ENCODE measurements around the gene CNOT3. TPM values are rescaled to one million over a fixed set of nuclear protein-coding genes. Genes with fewer than 3 reads are reported as not detected.
A peak's percentile ranks its signal among the peaks of the same experiment; 100 is the strongest.

Gene CNOT3
- polyA plus RNA-seq, 1 of the 3 experiments (the other 2 are of a cell fraction): 14.2 TPM

DNA sequence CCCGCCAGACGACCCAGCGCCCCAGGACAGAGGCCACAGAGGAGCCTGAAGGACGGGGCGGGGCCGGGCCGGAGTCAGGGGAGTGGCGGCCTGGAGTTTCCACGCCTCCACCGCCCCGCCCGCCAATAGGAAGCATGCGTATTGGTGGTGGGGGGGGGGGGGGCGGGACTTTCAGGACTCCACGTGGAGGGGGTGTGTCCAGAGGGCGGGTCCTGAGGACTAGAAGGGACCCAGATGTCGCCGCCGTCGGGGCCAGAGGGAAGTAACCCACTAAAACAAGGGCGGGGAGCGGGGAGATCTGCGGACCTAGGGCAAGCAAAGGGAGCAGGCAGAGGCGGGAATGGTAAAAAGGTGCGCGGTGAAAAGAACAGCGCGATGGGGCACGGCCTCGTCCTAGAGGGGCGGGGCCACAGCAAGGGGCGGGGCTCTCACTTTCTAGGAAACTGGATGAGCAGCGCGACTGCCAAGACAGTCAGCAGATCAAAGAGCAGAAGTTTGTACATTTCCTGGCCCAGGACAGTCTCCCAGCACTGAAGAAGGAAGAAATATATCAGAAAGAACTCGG, 24.8 kb downstream of the CNOT3 start:
- peak overlapping the region; percentile 33 to 43; a peak in 3 of 4 replicates for H3K4me3 ChIP-seq (ENCODE audit: low read depth in 2 of 2, low read length in 1 of 2)
- no peaks in the 10 kb centered on the region for H3K27me3 ChIP-seq (ENCODE audit: insufficient read depth)
- ChIA-PET POLR2A (no interaction called here), CTCF (no interaction called here)
- no peaks in the 10 kb centered on the region for H4K20me1 ChIP-seq (ENCODE audit: insufficient read depth)
- H3K27ac ChIP-seq (ENCODE audit: low read depth in 2 of 2, low read length in 1 of 2): no peak overlapping the region
- peaks cover 0 to 8% of the 10 kb centered on the region in 2 experiments for H3K36me3 ChIP-seq (replicated peaks in 1 of 2; ENCODE audit: control insufficient read depth in 1 of 2, insufficient read depth in 2 of 2, low read length in 1 of 2)
- DNase-seq: peak; percentile 79
- H3K9ac ChIP-seq: no peak overlapping the region
- no peaks in the 10 kb centered on the region for H3K9me2 ChIP-seq
- 0 out of 2 replicates have a peak overlapping the region, but pooled peaks have one; percentile 19 for H3K4me2 ChIP-seq
- peaks cover 7 to 19% of the 10 kb centered on the region in 2 experiments; a peak in 2 of 4 replicates for H3K4me1 ChIP-seq (ENCODE audit: control insufficient read depth in 1 of 2, insufficient read depth in 2 of 2, low read depth in 1 of 2, low read length in 1 of 2)
- no peak overlapping the region for H2AFZ ChIP-seq (ENCODE audit: low read depth)
- H3F3A ChIP-seq (replicated peaks; ENCODE audit: insufficient read depth): no peaks in the 10 kb centered on the region
- H3K9me3 ChIP-seq: no peaks in the 10 kb centered on the region
- H3K79me2 ChIP-seq (ENCODE audit: insufficient read depth): peaks cover 19% of the 10 kb centered on the region; the same call in 1 of the 2 replicates
- TF ChIP-seq TEAD4 (IDR thresholded peaks at IDR 0.05; ENCODE audit: borderline replicate concordance, insufficient read depth) (no peak), POLR2AphosphoS5 (IDR thresholded peaks at IDR 0.05; ENCODE audit: low read depth, low read length) (no peak), FOSL2 (IDR thresholded peaks at IDR 0.05; ENCODE audit: borderline replicate concordance, low read depth) (no peak), FOXM1 (IDR thresholded peaks at IDR 0.05; ENCODE audit: low read depth) (no peak), CHD2 (IDR thresholded peaks at IDR 0.05; ENCODE audit: low read length, partially characterized antibody) (no peak), EP300 (IDR thresholded peaks at IDR 0.05; ENCODE audit: borderline replicate concordance in 1 of 2, low read depth in 1 of 2, low read length in 1 of 2) (no peak), YY1 (IDR thresholded peaks at IDR 0.05; ENCODE audit: low read depth) (no peak), SIN3A (IDR thresholded peaks at IDR 0.05; ENCODE audit: borderline replicate concordance, low read depth, low read length) (no peak), JUND (IDR thresholded peaks at IDR 0.05) (no peak), NRF1 (IDR thresholded peaks at IDR 0.05; ENCODE audit: low read depth, low read length) (no peak), NFIC (IDR thresholded peaks at IDR 0.05; ENCODE audit: borderline replicate concordance) (no peak), FOXJ3 (CRISPR knock-in tag; IDR thresholded peaks at IDR 0.05) (no peak), MEF2A (IDR thresholded peaks at IDR 0.05; ENCODE audit: borderline replicate concordance, low read depth) (no peak)
- TF ChIP-seq, protein P1, sequence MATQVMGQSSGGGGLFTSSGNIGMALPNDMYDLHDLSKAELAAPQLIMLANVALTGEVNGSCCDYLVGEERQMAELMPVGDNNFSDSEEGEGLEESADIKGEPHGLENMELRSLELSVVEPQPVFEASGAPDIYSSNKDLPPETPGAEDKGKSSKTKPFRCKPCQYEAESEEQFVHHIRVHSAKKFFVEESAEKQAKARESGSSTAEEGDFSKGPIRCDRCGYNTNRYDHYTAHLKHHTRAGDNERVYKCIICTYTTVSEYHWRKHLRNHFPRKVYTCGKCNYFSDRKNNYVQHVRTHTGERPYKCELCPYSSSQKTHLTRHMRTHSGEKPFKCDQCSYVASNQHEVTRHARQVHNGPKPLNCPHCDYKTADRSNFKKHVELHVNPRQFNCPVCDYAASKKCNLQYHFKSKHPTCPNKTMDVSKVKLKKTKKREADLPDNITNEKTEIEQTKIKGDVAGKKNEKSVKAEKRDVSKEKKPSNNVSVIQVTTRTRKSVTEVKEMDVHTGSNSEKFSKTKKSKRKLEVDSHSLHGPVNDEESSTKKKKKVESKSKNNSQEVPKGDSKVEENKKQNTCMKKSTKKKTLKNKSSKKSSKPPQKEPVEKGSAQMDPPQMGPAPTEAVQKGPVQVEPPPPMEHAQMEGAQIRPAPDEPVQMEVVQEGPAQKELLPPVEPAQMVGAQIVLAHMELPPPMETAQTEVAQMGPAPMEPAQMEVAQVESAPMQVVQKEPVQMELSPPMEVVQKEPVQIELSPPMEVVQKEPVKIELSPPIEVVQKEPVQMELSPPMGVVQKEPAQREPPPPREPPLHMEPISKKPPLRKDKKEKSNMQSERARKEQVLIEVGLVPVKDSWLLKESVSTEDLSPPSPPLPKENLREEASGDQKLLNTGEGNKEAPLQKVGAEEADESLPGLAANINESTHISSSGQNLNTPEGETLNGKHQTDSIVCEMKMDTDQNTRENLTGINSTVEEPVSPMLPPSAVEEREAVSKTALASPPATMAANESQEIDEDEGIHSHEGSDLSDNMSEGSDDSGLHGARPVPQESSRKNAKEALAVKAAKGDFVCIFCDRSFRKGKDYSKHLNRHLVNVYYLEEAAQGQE (IDR thresholded peaks at IDR 0.05; ENCODE audit: low read depth, low read length): no peak
- TF ChIP-seq, protein P2, sequence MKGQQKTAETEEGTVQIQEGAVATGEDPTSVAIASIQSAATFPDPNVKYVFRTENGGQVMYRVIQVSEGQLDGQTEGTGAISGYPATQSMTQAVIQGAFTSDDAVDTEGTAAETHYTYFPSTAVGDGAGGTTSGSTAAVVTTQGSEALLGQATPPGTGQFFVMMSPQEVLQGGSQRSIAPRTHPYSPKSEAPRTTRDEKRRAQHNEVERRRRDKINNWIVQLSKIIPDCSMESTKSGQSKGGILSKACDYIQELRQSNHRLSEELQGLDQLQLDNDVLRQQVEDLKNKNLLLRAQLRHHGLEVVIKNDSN (IDR thresholded peaks at IDR 0.05; ENCODE audit: borderline replicate concordance, low read depth): no peak
- TF ChIP-seq, protein P3, sequence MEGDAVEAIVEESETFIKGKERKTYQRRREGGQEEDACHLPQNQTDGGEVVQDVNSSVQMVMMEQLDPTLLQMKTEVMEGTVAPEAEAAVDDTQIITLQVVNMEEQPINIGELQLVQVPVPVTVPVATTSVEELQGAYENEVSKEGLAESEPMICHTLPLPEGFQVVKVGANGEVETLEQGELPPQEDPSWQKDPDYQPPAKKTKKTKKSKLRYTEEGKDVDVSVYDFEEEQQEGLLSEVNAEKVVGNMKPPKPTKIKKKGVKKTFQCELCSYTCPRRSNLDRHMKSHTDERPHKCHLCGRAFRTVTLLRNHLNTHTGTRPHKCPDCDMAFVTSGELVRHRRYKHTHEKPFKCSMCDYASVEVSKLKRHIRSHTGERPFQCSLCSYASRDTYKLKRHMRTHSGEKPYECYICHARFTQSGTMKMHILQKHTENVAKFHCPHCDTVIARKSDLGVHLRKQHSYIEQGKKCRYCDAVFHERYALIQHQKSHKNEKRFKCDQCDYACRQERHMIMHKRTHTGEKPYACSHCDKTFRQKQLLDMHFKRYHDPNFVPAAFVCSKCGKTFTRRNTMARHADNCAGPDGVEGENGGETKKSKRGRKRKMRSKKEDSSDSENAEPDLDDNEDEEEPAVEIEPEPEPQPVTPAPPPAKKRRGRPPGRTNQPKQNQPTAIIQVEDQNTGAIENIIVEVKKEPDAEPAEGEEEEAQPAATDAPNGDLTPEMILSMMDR (IDR thresholded peaks at IDR 0.05): no peak
- 35% methylated on average over 19 of the region's 35 CpGs for WGBS (ENCODE audit: low lambda C conversion rate)
